ENCODE results near the gene CLPTM1L.

The CLPTM1L gene

GRCh38 chr5:1344975-1345838 is at the start of gene CLPTM1L:
CLPTM1L (minus strand) TSS chr5:1345099; CDS start chr5:1344841, 258 bp downstream.
- peak; percentile 85 for DNase-seq (ENCODE audit: low read depth)

GRCh38 chr5:1393571-1394501 is 48.9 kb upstream of the CLPTM1L start:
- no peak for DNase-seq (ENCODE audit: low read depth)

GRCh38 chr5:1392801-1393565 is 48.1 kb upstream of the CLPTM1L start:
- DNase-seq (ENCODE audit: low read depth): no peak

- DNase-seq (ENCODE audit: low read depth): no peak
These were observed 47.4 kb upstream of the CLPTM1L start for GRCh38 chr5:1392261-1392660.

- no peak for DNase-seq (ENCODE audit: low read depth)
These were observed 46.8 kb upstream of the CLPTM1L start for GRCh38 chr5:1391691-1392090.

GRCh38 chr5:1390861-1391600 is 46.1 kb upstream of the CLPTM1L start:
- DNase-seq (ENCODE audit: low read depth): no peak

- no peak for DNase-seq (ENCODE audit: low read depth)
These were observed 45.4 kb upstream of the CLPTM1L start for GRCh38 chr5:1390333-1390732.

- DNase-seq (ENCODE audit: low read depth): no peak
These were observed 43.6 kb upstream of the CLPTM1L start for GRCh38 chr5:1388383-1388967.

- DNase-seq (ENCODE audit: low read depth): no peak
These were observed 43.0 kb upstream of the CLPTM1L start for GRCh38 chr5:1387876-1388275.

- no peak for DNase-seq (ENCODE audit: low read depth)
These were observed 42.3 kb upstream of the CLPTM1L start for GRCh38 chr5:1387059-1387755.

- DNase-seq (ENCODE audit: low read depth): peak; percentile 34
These were observed 41.4 kb upstream of the CLPTM1L start for GRCh38 chr5:1386274-1386717.

GRCh38 chr5:1385395-1386273 is 40.7 kb upstream of the CLPTM1L start:
- DNase-seq (ENCODE audit: low read depth): peak; percentile 46

GRCh38 chr5:1384521-1384920 is 39.6 kb upstream of the CLPTM1L start:
- no peak for DNase-seq (ENCODE audit: low read depth)

GRCh38 chr5:1383886-1384401 is 39.0 kb upstream of the CLPTM1L start:
- DNase-seq (ENCODE audit: low read depth): no peak

- no peak for DNase-seq (ENCODE audit: low read depth)
These were observed 38.4 kb upstream of the CLPTM1L start for GRCh38 chr5:1383344-1383743.

- DNase-seq (ENCODE audit: low read depth): no peak
These were observed 37.4 kb upstream of the CLPTM1L start for GRCh38 chr5:1382248-1382700.

GRCh38 chr5:1381370-1382247 is 36.7 kb upstream of the CLPTM1L start:
- no peak for DNase-seq (ENCODE audit: low read depth)

GRCh38 chr5:1380910-1381309 is 36.0 kb upstream of the CLPTM1L start:
- no peak for DNase-seq (ENCODE audit: low read depth)
